ENCODE data around the gene COLEC12. TPM values are rescaled to one million over a fixed set of nuclear protein-coding genes. Genes with fewer than 3 reads are reported as not detected.
"Not testable (repeated sequence)": the region's sequence is repeated elsewhere in the genome, so short reads cannot be mapped to it uniquely, and the experiment has no call there.

Gene COLEC12
- total RNA-seq, 1 experiment from 2014 or later, result 8.9 TPM

- not testable (repeated sequence) for H3K36me3 ChIP-seq (replicated peaks; ENCODE audit: control insufficient read depth, insufficient read depth, low read length); H3K4me3 ChIP-seq (ENCODE audit: insufficient read depth, low read depth, low read length); H3K27me3 ChIP-seq (ENCODE audit: control insufficient read depth, insufficient read depth, low read length); DNase-seq
These were observed 95.5 kb downstream of the COLEC12 start for GRCh38 chr18:405006-405405.

DNA sequence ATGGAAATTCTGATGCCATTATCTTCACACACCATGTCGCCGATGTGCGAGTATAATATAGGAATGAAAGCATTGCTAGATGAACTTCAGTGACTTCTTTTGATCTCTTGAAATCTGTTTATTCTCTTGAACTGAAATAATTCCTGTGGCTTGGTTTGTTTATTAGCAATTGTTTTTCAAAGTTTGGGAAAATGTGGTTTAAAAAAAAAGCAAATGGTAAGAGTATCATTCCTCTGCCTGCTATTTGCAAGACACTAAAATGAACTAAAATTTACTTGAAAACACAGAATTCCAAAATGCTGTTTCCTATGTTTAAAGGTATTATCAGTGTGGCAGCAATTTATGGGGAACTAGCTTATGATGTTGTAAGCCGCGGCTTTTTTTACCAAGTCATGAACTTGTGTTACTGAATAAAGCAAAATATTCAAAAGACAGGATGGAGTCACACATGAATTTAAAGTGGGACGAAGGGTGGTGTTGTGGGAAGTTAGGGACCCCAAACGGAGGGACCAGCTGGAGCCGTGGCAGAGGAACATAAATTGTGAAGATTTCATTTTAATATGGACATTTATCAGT lies 96.4 kb downstream of the COLEC12 start:
- Histone ChIP-seq H3K36me3 (replicated peaks; ENCODE audit: control insufficient read depth, insufficient read depth, low read length) (no peaks in the 10 kb centered on the region), H3K4me3 (ENCODE audit: insufficient read depth, low read depth, low read length) (no peak overlapping the region), H3K27me3 (ENCODE audit: control insufficient read depth, insufficient read depth, low read length) (no peaks in the 10 kb centered on the region)
- no peak for DNase-seq

GRCh38 chr18:402129-402528 lies 98.4 kb downstream of the COLEC12 start:
- Histone ChIP-seq H3K36me3 (replicated peaks; ENCODE audit: control insufficient read depth, insufficient read depth, low read length) (no peaks in the 10 kb centered on the region), H3K27me3 (ENCODE audit: control insufficient read depth, insufficient read depth, low read length) (no peaks in the 10 kb centered on the region), H3K4me3 (ENCODE audit: insufficient read depth, low read depth, low read length) (no peak overlapping the region)
- no peak for DNase-seq

- H3K4me3 ChIP-seq (ENCODE audit: insufficient read depth, low read depth, low read length), result no peak overlapping the region
- no peaks in the 10 kb centered on the region for H3K36me3 ChIP-seq (replicated peaks; ENCODE audit: control insufficient read depth, insufficient read depth, low read length)
- no peak for DNase-seq
- no peaks in the 10 kb centered on the region for H3K27me3 ChIP-seq (ENCODE audit: control insufficient read depth, insufficient read depth, low read length)
These were observed 100.0 kb downstream of the COLEC12 start for GRCh38 chr18:400456-400855.

DNA sequence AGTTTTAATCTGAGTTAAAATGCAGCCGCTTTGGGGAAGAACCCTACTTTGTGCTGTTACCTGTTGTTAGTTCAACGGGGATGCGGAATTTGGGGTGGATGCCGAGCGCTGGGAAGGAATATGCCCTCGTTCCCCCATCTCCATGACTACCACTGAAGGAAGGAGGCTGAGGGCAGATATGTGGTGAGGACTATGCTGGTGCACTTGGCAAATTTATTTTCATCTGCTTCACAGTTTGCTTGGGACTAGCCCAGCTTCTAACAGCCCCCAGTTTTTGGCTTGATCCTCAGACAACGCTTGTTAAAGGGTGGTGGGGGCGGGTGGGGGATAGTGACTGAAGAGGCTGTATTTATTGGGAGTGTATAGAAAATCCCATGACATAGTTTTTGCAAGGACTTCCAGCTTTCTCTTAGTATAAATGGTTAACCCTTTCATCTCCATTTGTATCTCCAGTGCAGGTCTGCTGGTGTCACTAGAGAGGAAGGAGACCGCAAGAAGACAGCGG lies 100.8 kb downstream of the COLEC12 start:
- no peak for DNase-seq
- Histone ChIP-seq H3K27me3 (ENCODE audit: control insufficient read depth, insufficient read depth, low read length) (no peaks in the 10 kb centered on the region), H3K4me3 (ENCODE audit: insufficient read depth, low read depth, low read length) (no peak overlapping the region), H3K36me3 (replicated peaks; ENCODE audit: control insufficient read depth, insufficient read depth, low read length) (no peaks in the 10 kb centered on the region)

DNA sequence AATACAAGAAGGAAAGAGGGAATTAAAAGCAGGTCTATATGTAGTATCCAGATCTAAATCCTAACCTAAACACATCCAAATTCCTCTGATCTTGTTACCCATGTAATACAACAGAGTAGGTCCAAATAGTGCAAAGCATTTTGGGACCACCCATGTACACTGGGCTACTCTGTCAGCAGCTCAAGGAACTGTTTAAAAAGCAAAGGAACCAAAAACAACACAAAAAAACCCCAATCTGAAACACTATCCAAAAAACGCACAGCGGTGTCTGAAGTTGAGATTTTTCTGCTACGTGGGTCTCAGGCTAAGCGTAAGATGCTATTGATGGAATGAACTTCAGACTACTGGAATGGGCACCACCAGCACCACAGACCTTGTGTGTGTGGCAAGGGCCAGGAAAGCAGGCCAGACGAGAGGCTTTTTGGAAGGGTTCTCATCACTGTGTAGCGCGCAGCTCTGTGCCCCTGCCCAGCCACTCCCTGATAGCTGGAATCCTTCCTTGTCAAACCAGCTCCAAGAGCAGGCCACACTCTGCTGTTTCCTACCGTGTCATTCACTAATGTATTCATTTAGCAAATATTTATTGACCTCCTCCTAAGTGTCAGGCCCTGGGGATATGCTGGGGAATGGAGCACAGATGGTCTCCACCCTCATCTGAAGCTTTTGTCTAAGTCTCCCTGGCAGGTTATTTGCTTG lies 101.4 kb downstream of the COLEC12 start:
- H3K27me3 ChIP-seq (ENCODE audit: control insufficient read depth, insufficient read depth, low read length), result no peaks in the 10 kb centered on the region
- no peak for DNase-seq
- H3K36me3 ChIP-seq (replicated peaks; ENCODE audit: control insufficient read depth, insufficient read depth, low read length), result no peaks in the 10 kb centered on the region
- H3K4me3 ChIP-seq (ENCODE audit: insufficient read depth, low read depth, low read length), result no peak overlapping the region

DNA sequence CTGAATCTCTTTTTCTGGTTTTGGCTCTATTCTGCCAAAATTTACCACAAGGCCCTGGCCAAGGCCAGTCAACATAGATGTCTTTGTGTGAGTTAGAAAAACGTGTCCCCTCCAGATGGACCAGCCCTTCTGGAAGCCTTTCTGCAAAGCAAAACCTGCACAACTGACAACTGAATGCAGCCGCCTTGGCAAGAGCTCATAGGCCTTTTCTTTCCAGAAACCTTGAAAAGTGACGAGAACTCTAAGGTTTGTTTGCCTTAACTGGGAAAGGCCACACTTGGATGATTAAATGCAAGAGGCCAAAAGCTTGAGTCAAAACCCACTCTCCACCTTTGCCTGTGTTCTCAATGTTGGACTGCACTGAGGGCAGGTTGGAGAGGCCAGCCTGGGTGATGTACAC lies 103.9 kb downstream of the COLEC12 start:
- no peak for DNase-seq
- no peaks in the 10 kb centered on the region for H3K36me3 ChIP-seq (replicated peaks; ENCODE audit: control insufficient read depth, insufficient read depth, low read length)
- no peak overlapping the region for H3K4me3 ChIP-seq (ENCODE audit: insufficient read depth, low read depth, low read length)
- H3K27me3 ChIP-seq (ENCODE audit: control insufficient read depth, insufficient read depth, low read length), result no peaks in the 10 kb centered on the region

GRCh38 chr18:396251-396555 lies 104.3 kb downstream of the COLEC12 start:
- H3K27me3 ChIP-seq (ENCODE audit: control insufficient read depth, insufficient read depth, low read length), result no peaks in the 10 kb centered on the region
- H3K36me3 ChIP-seq (replicated peaks; ENCODE audit: control insufficient read depth, insufficient read depth, low read length), result no peaks in the 10 kb centered on the region
- DNase-seq, result no peak
- H3K4me3 ChIP-seq (ENCODE audit: insufficient read depth, low read depth, low read length), result no peak overlapping the region

- DNase-seq, result no peak
These were observed 104.8 kb downstream of the COLEC12 start for GRCh38 chr18:395456-396250.

GRCh38 chr18:394987-395362 lies 105.5 kb downstream of the COLEC12 start:
- DNase-seq, result no peak
- Histone ChIP-seq H3K36me3 (replicated peaks; ENCODE audit: control insufficient read depth, insufficient read depth, low read length) (no peaks in the 10 kb centered on the region), H3K4me3 (ENCODE audit: insufficient read depth, low read depth, low read length) (no peak overlapping the region), H3K27me3 (ENCODE audit: control insufficient read depth, insufficient read depth, low read length) (no peaks in the 10 kb centered on the region)

More at GRCh38 chr18:395456-396250, 104.8 kb downstream of the COLEC12 start:
- H3K36me3 ChIP-seq (replicated peaks; ENCODE audit: control insufficient read depth, insufficient read depth, low read length), result no peaks in the 10 kb centered on the region
- H3K27me3 ChIP-seq (ENCODE audit: control insufficient read depth, insufficient read depth, low read length), result no peaks in the 10 kb centered on the region
- H3K4me3 ChIP-seq (ENCODE audit: insufficient read depth, low read depth, low read length), result no peak overlapping the region

DNA sequence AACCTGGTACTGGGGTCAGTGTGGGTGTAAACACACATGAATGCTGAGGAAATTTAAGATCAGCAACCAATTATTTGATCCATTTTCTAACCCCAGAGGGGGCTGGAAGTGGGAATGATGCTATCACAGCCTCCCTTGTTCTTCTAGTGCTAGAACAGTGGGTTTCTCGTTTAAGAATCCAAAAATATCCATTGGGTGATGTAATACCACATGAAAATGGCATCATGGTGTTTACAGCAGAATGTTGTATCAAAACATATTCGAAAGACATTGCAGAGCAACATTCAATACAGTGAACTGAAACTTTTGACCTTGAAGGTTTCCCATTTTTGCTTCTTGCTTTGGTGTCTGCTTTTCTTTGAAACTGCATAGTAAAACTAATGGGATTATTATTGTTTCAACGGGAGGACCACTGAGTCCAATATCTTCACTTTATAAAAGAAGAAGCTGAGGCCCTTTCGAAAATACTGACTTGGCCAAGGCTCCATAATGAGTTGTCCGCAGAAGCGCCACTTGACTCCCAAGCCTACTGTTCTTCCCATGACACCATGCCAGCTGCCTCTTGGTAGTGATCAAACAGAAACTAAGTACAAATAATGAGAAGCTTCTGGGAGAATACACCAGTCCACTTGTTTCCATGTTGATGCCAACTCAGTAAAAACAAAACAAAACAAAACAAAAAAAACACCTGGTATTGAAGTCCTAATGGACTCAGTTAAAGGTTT lies 106.1 kb downstream of the COLEC12 start:
- no peak for DNase-seq
- no peaks in the 10 kb centered on the region for H3K36me3 ChIP-seq (replicated peaks; ENCODE audit: control insufficient read depth, insufficient read depth, low read length)
- H3K27me3 ChIP-seq (ENCODE audit: control insufficient read depth, insufficient read depth, low read length), result no peaks in the 10 kb centered on the region
- no peak overlapping the region for H3K4me3 ChIP-seq (ENCODE audit: insufficient read depth, low read depth, low read length)

DNA sequence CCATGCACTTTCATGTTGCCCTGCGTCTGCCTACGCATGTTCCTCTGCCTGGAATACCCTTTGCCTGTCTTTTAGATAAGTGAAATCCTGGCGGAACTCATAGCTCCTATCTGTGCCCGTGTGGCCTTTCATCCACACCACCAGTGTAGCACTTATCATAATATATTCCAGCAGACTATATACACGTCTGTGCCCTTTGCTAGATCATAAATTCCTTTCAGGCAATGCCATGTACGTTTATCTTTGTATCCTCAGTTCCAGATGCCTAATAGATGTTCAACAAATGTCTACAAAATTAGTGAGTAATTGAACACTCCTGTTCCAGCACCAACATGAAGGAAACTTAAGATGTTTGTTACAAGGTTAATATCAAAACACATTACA lies 106.9 kb downstream of the COLEC12 start:
- H3K36me3 ChIP-seq (replicated peaks; ENCODE audit: control insufficient read depth, insufficient read depth, low read length), result no peaks in the 10 kb centered on the region
- no peak overlapping the region for H3K4me3 ChIP-seq (ENCODE audit: insufficient read depth, low read depth, low read length)
- no peaks in the 10 kb centered on the region for H3K27me3 ChIP-seq (ENCODE audit: control insufficient read depth, insufficient read depth, low read length)
- DNase-seq, result no peak

- no peaks in the 10 kb centered on the region for H3K27me3 ChIP-seq (ENCODE audit: control insufficient read depth, insufficient read depth, low read length)
- no peak for DNase-seq
- H3K4me3 ChIP-seq (ENCODE audit: insufficient read depth, low read depth, low read length), result no peak overlapping the region
- no peaks in the 10 kb centered on the region for H3K36me3 ChIP-seq (replicated peaks; ENCODE audit: control insufficient read depth, insufficient read depth, low read length)
These were observed 107.5 kb downstream of the COLEC12 start for GRCh38 chr18:392928-393573.

DNA sequence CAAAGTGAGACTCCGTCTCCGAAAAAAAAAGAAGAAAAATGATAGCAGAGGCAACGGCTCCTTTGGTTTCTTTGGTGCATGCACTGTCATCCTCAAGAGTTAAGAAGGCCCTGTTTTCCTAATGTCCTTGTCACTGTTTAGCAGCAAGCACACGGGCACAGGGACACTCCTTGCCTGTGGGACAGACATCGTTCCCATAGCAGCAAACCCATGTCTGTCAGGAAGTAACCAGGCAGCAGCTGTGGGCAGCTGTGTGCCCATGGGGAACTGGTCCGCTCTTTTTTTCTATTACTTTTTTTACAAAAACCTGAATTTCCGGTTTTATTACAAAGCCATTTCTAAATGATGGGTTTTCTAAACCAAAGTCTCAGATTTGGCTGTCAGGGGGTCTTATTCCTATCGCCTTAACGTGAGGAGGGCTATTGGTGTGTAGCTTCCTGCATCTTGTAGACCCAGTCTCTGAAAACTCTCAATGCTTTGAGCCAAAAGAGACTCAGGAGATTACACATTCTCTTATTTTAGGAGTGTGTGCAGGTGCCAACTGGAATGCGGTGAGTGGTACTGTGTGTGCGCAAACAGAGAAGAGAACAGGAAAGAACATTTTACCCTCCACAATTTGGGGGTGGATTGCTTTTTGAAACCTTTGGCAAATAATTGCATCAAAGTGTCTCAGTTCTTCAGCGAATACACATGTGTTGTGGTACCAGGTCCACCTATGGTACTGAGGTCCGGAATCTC lies 109.6 kb downstream of the COLEC12 start:
- Histone ChIP-seq H3K36me3 (replicated peaks; ENCODE audit: control insufficient read depth, insufficient read depth, low read length) (no peaks in the 10 kb centered on the region), H3K4me3 (ENCODE audit: insufficient read depth, low read depth, low read length) (no peak overlapping the region), H3K27me3 (ENCODE audit: control insufficient read depth, insufficient read depth, low read length) (no peaks in the 10 kb centered on the region)
- no peak for DNase-seq
